ENCODE data around the gene SAMM50.

Gene SAMM50

DNA sequence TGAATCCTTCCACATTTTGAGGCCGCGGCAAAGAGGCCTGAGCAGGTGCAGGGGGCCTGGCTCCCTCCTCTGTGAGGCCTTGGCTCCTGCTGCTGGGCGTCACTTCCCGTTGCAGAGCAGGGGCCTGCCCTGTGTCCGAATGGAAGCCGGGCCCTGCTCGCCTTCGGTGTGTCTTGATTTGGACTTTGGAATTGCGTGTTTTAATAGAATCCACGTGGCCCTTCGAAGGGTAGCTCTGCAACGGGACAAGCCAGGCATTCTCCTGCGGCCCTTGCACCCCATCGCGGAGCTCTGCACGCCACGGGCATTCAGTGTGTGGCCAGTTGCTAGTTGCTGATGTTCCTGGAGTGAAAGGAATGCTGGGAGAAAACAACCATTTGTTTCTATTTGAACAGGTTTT lies 25.8 kb downstream of the SAMM50 start:
- no peak for DNase-seq

DNA sequence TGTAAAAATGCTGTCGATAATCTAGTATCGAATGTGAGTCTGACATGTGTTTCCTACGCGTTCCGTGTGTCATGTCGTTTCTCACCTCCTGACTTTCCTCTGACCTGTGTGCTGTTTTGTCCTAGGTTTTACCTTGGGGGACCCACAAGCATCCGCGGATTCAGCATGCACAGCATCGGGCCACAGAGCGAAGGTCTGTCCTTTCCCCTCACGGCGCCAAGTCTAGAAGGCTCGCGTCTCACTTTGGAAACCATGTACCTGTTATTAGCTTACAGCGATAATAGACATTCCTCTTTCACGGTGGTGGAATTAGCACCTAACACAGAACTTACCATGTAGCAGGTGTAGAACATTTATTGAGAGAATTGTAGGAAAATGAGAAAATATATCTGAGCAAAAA lies 28.6 kb downstream of the SAMM50 start:
- no peak for DNase-seq

DNA sequence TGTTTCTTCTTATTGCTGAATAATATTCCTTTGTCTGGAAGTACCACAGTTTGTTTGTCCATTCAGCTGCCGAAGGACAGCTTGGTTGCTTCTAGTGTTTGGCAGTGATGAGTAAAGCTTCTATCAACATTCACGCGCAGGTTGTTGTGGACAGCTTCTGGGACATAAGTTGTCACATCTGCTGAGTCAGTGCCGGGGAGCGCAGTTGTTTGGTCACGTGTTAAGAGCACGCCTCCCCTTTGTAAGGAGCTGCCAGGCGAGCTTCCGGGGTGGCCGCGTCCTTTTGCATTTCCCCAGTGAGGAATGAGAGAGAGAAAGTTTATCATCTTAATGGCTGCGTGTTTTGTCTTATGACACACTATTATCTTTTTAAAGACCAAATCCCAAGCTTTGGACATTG lies 30.3 kb downstream of the SAMM50 start:
- DNase-seq: no peak

DNA sequence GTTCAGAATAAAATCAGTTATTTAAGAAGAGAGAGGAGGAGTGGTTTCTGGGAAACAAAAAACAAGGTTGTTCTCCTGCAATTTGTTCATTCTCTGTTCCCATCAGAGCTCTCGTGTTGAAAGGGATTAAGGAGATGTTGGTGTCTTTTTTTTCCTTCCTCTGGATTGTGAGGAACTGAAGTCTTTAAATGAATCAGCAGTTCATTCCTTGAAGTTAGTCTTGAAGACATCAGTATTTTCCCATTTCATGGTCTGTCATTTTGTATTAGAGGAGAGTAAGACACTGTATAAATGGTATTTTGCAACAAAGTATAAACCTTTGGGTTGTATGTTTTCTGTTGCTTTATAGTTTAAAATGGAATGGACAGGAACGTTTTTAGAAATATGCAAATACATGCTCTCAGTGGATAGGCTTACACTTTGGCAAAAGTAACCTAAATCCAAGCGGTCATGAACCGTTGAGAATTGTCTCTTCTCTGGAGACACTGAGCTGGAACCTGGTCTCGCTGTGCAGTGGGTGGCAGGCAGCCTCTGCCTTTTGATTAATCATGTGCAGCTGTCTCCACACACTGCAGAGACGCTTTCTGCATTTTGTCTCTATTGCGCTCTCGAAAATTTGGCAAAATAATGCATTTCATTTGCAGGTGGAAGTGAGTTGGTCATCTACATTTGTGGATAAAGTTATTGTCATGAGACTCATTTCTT lies 33.0 kb downstream of the SAMM50 start:
- DNase-seq: no peak

DNA sequence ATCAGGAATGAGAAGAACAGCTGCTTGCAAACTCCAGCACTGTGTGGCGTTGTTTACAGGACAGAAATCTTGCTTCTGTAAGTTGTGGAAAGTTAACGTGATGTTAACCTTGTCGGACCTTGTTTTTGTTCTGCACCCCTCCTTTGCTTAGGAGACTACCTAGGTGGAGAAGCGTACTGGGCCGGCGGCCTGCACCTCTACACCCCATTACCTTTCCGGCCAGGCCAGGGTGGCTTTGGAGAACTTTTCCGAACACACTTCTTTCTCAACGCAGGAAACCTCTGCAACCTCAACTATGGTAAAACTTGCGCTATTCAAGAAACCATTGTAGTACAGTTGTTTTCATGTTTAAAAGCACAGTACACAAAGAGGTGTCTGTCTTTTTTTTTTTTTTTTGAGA lies 33.7 kb downstream of the SAMM50 start:
- no peak for DNase-seq

DNA sequence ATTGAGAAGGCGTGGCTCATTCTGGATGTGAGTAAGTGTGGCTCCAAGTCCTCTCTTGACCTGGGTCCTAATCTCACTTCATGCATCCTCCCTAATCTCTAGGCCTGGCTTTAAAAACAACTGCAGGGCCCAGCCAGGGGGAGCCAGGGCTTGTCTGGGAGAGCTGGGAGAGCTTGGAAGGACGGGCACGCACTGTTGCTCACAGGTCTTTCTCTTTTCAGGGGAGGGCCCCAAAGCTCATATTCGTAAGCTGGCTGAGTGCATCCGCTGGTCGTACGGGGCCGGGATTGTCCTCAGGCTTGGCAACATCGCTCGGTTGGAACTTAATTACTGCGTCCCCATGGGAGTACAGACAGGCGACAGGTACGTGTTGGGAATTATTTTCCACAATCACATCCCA lies 34.8 kb downstream of the SAMM50 start:
- no peak for DNase-seq

DNA sequence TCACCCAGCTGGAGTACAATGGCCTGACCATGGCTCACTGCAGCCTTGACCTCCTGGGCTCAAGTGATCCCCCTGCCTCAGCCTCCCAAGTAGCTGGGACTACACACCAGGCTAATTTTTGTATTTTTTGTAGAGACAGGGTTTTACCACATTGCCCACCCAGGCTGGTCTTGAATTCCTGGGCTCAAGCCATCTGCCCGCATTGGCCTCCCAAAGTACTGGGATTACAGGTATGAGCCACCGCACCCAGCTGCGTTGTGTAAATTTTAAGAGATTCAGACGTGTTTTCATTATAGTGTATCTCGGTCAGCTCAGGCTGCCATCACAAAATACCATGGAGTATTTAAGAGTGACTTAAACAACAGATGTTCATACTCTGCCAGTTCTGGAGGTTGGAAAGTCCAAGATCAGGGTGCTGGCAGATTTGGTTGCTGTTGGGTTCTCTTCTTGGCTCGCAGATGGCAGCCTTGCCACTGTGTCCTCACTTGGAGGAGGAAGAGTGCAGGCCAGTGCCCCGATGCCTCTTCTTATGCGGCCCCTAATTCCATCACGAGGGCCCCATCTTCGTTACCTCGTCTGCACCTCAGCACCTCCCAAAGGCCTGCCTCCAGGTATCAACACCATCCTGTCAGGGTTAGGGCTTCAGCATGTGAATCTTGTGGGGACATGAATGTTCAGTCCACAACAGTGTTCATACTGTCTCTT lies 36.2 kb downstream of the SAMM50 start:
- no peak for DNase-seq

DNA sequence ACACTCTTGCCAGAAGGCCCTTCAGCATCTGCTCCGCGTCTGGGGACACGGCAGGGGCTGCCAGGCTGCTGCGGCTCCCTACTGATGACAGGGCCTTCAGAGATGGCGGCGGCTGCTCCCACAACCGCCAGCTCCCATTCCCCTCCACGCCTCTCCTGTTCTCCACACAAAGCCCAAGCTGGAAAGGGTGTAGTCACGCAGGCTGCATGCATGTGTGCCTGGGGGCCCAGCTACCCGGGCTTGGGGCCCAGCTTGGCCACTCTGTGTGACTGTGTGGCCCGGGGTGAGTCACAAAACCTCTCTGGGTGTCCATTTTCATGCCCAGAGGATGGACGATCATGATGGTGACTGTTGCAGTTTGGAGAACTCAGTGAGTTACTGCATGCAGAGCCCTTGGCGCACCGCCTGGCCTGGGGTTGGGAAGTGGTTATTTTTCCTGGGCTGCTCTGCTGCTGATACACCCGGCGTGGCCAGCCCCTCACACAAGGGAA lies 37.1 kb downstream of the SAMM50 start:
- no peak for DNase-seq

DNA sequence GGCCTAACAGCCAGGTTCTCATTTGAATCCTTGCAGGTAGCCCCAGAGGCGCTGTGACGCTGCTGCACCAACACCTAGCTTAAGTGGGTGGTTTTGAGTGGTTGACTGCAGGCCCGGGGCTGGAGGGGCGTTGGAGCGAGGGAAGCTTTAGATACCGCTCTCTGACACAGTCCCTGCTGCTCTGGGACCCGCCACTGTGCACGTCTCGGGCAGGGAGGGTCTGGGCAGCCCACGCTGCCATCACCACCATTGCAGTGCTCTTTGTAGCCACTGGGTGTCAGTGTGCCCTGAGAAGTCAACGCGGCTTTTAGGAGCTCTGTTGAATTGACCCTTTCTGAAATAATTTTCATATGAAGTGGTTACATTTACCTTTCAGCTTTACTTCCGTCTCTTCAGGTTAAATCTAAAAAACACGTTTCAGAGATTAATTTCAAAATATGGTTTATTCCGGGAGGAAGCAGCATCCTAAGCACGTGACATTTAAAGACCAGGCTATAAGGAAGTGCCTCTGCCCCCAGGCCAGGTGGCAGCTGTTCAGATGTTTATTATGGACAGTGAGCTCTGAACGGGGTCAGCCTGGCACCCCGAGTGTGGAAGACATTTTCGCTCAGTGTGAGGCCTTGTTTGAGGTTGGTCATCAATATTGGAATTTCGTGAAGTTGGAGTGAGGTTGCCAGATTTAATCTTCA lies 38.0 kb downstream of the SAMM50 start:
- DNase-seq: peak; percentile 75

DNA sequence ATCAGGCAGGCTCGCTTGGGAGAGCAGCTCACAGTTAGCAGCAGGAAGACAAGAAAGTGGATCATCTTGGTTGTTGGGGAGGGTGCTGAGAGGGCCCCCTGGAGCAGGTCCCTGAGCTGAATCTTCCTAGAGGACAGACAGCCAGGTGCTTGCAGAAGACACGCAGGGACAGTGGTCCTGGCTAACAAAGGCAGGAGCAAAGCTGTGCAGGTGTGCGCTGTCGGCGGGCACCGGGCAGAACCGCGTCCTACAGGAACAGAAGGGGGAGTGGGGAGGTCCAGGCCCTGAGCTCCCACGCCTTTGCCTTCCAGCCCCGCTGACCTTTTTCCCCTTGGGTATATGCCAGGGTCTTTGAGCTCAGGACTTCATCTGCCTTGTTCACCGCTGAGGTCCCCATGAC lies 38.8 kb downstream of the SAMM50 start:
- no peak for DNase-seq

DNA sequence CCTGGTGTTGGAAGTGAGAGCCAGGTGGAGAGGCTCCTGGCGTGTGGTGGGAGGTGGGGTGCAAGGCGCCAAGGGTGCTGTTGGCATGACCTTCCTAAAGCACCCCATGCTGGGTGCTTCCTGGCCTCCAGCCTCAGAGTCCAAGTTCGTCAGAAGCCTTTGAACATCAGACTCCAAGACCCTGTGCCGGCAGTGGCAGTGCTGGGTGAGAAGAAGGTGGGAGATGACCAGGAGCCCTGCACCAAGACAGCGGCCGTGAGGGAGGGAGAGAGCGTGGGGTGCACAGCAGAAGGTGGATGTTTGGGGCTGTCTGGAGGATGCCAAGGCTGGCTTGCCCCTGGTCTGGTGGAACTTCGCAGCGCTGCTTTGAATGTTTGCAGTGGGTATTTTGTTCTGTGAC lies 39.2 kb downstream of the SAMM50 start:
- no peak for DNase-seq

DNA sequence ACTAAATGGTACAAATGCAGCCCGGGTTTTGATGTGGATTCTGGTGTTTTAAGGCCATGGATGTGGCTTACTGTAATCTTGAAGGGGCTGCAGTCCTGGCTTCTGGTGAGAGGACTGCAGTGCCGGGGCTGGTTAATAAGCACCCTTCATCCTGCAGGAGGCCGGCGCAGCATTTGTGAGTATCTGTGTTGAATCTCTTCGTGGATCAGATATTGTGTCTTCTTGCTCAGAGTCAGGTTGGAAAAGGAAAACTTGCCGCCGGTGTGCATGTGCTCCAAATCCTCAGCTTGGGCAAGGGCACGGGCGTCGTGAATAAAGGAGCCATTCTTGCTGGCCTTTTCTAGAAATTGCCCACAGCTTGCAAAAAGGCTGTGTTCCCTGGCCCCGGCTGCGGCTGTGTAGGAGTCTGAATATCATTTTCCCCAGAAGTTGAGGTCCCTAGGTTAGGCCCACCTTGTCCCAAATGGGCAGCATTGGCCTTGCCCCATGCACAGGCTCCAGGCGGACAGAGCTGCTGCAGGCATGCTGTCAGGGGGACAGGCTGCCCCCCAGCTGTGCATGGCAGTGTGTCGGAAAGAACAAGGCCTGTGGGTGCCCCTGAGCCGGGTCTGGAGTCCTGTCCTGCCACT lies 39.9 kb downstream of the SAMM50 start:
- no peak for DNase-seq

DNA sequence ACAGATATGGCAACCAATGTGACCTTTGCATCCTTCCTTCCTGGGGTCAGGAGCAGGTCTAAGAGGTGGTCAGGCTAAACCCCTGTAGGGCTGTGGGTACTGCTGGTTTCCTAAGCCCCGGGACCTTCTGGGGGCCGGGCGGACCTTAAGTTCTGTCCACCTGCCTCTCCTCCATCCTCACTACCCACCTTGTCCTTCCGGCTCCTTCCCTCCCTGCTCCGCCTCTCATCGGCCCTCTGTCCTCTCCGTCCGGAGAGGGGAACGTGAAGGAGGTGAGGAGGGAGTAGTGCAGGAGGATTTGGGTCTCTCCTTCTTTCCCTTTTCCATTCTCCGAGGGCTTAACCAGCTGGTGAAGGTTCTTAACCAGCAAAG lies 40.5 kb downstream of the SAMM50 start:
- no peak for DNase-seq

DNA sequence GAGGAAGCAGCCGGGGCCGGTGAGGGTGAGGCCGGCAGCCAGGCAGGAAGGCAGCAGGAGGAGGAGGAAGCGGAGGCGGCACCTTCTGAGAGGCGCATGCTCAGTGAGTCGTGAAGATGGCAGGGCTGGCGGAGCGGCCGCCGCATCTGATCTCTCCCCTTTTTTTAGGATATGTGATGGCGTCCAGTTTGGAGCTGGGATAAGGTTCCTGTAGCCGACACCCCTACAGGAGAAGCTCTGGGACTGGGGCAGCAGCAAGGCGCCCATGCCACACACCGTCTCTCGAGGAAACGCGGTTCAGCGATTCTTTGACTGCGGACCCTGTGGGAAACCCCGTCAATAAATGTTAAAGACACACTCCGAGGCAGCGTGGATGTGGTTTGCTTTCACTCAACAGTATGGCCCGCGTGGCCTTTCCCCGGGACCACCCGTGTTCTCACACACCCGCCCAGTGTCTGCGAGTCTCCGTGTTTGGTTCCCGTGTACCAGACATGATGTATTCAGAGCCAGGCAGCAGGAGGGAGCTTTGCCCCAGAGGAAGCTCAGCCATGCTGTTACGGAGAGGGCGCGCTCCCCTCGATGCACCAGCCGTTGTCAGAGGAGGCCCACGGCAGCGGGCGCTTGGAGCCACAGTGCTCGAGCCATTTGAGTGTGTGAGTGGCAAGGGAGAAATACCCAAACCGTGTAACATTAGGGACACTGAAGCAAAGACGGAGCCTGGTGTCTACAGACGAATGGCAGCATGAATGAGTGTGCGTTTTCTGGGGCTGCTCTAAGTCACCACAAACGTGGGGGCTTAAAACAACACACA lies 41.1 kb downstream of the SAMM50 start:
- peak; percentile 73 for DNase-seq

DNA sequence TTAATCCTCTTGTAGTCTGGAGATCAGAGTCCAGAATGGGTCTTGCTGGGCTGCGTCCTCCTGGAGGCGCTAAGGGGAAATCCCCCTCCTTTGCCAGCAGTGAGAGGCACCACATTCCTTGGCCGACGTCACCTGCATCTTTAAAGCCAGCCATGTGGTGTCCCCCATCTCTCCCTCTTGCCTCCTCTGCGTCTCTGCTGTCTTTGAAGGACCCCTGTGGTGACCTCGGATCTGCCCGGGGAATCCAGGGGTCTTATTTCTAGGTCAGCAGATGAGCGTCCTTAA lies 41.7 kb downstream of the SAMM50 start:
- no peak for DNase-seq

DNA sequence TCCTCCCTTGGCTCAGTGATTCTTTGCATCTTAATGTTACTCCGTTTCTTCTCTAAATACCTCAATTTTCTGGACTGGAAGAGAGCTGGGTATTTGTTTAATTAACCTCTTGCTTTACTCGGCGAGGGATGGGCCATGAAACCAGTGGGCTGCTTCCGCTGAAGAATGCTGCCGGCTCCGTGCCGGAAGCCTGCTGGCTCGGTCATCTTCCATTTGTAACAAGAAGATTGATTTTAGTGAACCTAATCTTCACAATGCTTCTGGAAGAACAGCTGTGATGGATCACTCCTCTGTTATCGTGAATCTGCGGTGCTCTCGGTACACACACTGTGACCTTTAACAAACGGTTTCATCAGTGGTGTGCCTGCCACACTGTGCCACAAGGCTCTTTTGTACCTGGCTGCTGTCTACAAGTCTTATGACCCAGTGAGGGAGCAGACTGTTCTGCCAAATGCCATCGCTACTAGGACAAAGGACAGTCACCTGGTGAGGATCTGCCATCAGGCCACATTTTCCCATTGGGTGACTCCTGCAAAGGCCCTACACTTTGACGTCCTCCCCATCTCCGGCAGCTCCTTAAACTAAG lies 43.5 kb downstream of the SAMM50 start:
- DNase-seq: no peak

DNA sequence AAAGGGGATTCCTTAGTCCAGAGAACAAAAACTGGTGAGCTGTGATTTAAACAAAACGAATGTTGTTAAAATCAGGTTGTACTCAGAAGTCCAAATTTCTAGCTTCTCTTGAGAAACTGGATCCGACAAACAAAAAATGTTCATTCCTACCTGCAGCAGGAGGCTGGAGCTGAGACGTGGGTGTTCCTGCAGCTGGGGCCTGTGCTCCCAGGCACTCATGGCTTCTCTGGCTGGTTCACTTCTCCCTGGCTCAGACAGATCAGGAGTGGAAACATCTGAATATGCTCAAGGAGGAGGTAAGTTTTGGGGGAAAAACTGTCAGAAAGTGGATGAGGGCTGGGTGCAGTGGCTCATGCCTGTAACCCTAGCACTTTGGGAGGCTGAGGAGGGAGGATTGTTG lies 44.1 kb downstream of the SAMM50 start:
- DNase-seq: no peak

DNA sequence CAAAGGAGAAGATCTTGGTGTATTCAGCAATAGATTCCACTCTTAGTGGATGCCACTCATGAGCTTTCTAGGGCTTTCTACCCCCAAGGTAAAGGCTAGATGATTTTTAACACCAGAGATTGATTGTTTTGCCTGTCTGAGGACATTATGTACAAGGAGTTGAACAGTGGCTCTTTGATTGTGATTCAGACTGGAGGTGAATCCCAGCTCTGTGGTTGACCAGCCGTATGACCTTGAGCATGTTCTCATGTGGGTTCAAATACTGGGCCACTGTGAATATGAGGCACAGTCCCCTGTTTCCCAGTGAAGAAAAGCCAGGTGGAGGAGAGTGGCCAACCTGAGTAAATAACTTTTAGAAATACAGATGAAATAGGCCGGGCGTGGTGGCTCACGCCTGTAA lies 44.9 kb downstream of the SAMM50 start:
- no peak for DNase-seq

DNA sequence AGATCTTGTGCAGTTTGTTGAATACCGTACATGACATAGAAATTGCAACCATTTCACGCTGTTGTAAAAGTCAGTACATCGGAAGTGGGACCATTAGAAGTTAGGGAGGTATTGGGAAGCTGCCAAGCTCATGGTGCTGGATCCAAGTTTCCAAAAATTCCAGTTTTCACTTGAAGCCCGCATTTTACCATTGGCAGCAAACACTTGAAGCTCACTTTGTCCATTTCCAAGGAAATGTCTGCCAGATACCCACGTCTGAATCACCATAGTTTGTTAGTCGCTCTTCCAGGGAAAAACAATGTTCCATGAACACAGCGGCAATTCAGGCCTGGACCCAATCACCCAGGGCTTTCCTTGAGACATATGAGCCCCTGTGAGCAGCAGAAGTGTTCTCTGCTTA lies 46.3 kb downstream of the SAMM50 start:
- DNase-seq: no peak

DNA sequence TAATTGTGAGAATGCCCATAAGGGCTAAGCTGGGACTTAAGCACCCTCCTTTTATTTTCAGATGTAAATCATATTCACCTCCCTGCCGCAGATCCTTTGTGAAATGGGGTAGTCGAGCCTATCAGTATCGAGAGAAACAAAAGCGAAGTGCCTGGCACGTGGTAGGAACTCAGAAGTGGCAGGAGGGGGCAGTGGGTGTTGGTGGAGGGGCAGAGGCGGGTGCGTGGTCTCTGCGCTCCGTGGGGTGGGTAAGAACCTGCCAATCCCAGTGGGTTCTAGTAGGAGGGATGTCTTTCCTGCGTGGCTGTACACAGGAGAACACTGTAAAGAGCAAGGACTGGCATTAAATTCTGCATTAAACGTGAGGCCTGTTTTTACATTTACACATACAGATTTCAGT lies 47.1 kb downstream of the SAMM50 start:
- DNase-seq: no peak

DNA sequence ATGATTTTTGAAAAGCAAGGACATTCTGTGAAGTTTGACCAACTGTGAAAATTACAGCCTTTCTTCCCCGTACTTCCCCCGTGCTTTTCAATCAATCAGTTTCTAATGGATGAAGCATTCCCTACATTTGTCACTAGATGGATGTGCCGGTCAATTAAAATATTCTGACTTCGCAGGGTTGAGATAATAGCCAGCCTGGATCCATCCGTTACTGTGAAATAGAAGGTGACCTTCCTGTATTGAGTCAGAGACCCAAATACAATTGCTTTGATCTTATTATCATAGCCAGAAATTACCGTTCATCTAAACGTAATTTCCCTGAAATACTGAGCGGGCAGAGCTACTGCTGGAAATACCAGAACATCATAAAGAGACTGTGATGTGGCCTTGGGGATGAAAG lies 47.8 kb downstream of the SAMM50 start:
- DNase-seq: no peak

DNA sequence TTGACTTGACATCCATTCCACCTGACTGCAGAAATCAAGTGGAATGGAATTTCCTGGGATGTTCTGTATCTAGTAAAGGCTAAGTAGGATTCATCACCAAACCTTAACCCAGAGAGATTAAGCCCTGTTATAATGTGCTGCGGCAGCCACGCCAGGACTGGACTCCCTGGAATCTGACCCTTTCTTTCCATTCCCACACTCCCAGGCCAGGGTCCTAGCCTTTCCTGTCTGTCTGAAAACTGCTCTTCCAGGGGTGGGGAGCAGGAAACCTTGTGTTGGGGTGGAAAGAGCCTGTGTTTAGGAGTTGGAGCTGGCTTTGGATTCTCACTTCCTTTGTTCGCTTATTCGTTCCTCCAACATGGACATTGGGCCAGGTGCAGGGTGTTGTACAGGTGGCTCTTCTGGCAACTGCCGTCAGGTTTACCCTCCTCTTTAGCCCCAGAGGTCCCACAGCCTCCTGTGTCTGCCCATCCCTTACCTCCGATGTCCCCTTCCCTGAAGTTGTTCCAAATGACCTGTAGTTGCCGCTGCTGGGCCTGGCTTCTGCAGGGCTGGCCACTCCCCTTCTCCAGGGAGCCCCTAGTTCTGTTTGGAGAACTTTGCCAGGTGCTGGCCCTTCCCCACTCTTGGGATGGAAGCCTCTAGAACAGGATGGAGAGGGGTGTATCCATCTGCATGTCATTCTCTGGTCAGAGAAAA lies 48.3 kb downstream of the SAMM50 start:
- no peak for DNase-seq

Measured in CD4-positive, alpha-beta T cell treated with Interleukin-10 for 1 hour (primary cell).